T-cell (primary cell): ENCODE measurements around the gene L3MBTL3. TPM values are rescaled to one million over a fixed set of nuclear protein-coding genes. Genes with fewer than 3 reads are reported as not detected.
"Not testable (repeated sequence)": the region's sequence is repeated elsewhere in the genome, so short reads cannot be mapped to it uniquely, and the experiment has no call there.

Experiments
- ATAC-seq, 4 experiments: fragments of 200-7000 bp in 3 of 4; fragments of 150-1000 bp in 1 of 4; cut with Tn5 transposase; replicated peaks in 1 of 4; 1 replicate in 3 of 4; 2 replicates in 1 of 4; pipeline ENCODE4 v1.10.0; 2021; ENCODE audit warnings: moderate library complexity in 3 of 4, mild to moderate bottlenecking in 2 of 4, moderate number of reproducible peaks in 1 of 4
- CTCF ChIA-PET, 2 donors: fragments of 300-600 bp; sonication (Branson Sonifier 250); formaldehyde crosslinking; loops; one replicate each; lab custom pipeline; 2022; ENCODE audit warnings: antibody characterized with exemption in 2 of 2; lab: Charles Lee
- POLR2A ChIA-PET, 2 donors: fragments of 300-600 bp; sonication (Branson Sonifier 250); formaldehyde crosslinking; loops; one replicate each; lab custom pipeline; 2022; ENCODE audit warnings: antibody characterized with exemption in 2 of 2; lab: Charles Lee
- DNase-seq, 35 experiments: peaks; one replicate each; pipeline versions ENCODE4 v3.0.0 to v3.0.0-alpha.2; 2013 to 2023
- H3K27ac ChIP-seq: one replicate; pipeline ENCODE4 v1.5.1; 2013; ENCODE audit warnings: low read length
- H3K27me3 ChIP-seq, 2 experiments: replicated peaks in 1 of 2; 1 replicate in 1 of 2; 2 replicates in 1 of 2; pipeline versions ENCODE4 v1.6.1 to v1.7.0; 2013; ENCODE audit warnings: low read length in 1 of 2, mixed read lengths in 1 of 2; ENCODE audit not compliant: control insufficient read depth in 2 of 2, insufficient read depth in 2 of 2; ENCODE audit errors: extremely low read depth in 1 of 2
- H3K36me3 ChIP-seq, 2 donors: 1 replicate in 1 of 2; 2 replicates in 1 of 2; pipeline versions ENCODE4 v1.6.1 to v1.7.0; 2013; ENCODE audit warnings: low read length in 1 of 2; ENCODE audit not compliant: control insufficient read depth in 2 of 2, insufficient read depth in 1 of 2; ENCODE audit errors: extremely low read depth in 1 of 2
- H3K4me1 ChIP-seq, 2 experiments: 1 replicate in 1 of 2; 2 replicates in 1 of 2; pipeline versions ENCODE4 v1.6.1 to v1.7.0; 2013; ENCODE audit warnings: low read length in 2 of 2, mixed read lengths in 1 of 2; ENCODE audit not compliant: insufficient read depth in 2 of 2, control insufficient read depth in 1 of 2; ENCODE audit errors: extremely low read depth in 1 of 2
- H3K4me3 ChIP-seq, 2 donors: 1 replicate in 1 of 2; 2 replicates in 1 of 2; pipeline versions ENCODE4 v1.5.1 to v1.7.0; 2013; ENCODE audit warnings: mild to moderate bottlenecking in 2 of 2, low read length in 1 of 2, moderate library complexity in 1 of 2; ENCODE audit not compliant: control insufficient read depth in 1 of 2; ENCODE audit errors: extremely low read depth in 1 of 2
- H3K9me3 ChIP-seq: 2 replicates; pipeline ENCODE4 v1.7.0; 2013
- H3K27ac Mint-ChIP-seq, 2 donors: one replicate each; pipeline ENCODE4 v1.8.0; 2020 to 2021; ENCODE audit warnings: mild to moderate bottlenecking in 2 of 2, mixed read lengths in 2 of 2
- H3K27me3 Mint-ChIP-seq, 2 donors: one replicate each; pipeline ENCODE4 v1.8.0; 2021 to 2022; ENCODE audit warnings: mixed read lengths in 2 of 2
- H3K36me3 Mint-ChIP-seq: one replicate; pipeline ENCODE4 v1.8.0; 2021; ENCODE audit warnings: mixed read lengths
- H3K4me1 Mint-ChIP-seq, 3 donors: one replicate each; pipeline ENCODE4 v1.8.0; 2020 to 2022; ENCODE audit warnings: mixed read lengths in 3 of 3, mild to moderate bottlenecking in 1 of 3
- H3K4me3 Mint-ChIP-seq, 3 donors: one replicate each; pipeline ENCODE4 v1.8.0; 2020 to 2022; ENCODE audit warnings: mild to moderate bottlenecking in 3 of 3, mixed read lengths in 3 of 3, moderate library complexity in 3 of 3
- H3K9me3 Mint-ChIP-seq, 3 donors: one replicate each; pipeline ENCODE4 v1.8.0; 2020 to 2022; ENCODE audit warnings: mixed read lengths in 3 of 3
- WGBS: methylation state at CpG from one replicate; pipeline ENCODE4 v1.1.5; 2013; ENCODE audit warnings: missing lambda C conversion rate; ENCODE audit not compliant: insufficient coverage; 5-methylcytosine and 5-hydroxymethylcytosine counted together
- total RNA-seq, 35 experiments: library from RNA in 6 of 35; stranded (reverse) in 6 of 35; fragments of 120-200 nt in 1 of 35; gene quantifications; one replicate each; pipeline versions ENCODE4 v1.2.1 to v1.2.4 and lab custom pipeline; 2013 to 2026

The L3MBTL3 gene
- total RNA-seq, 5 donors from 2014 or later (not counting 1 experiment from before 2014, with no cell fraction given), result 22.5 to 52.8 (median 30.4) TPM

GRCh38 chr6:130167655-130168054 lies 149.3 kb downstream of the L3MBTL3 start:
- Histone ChIP-seq H3K27ac (no peak overlapping the region), H3K4me3 (no peak overlapping the region), H3K4me1 (no peaks in the 10 kb centered on the region), H3K9me3 (no peaks in the 10 kb centered on the region), H3K36me3 (peaks cover 8 to 22% of the 10 kb centered on the region in 2 donors), H3K27me3 (no peaks in the 10 kb centered on the region)
- peaks cover 4 to 19% (median 12%) of the 10 kb centered on the region in 3 donors for H3K4me1 Mint-ChIP-seq
- no peak for DNase-seq
- no peaks in the 10 kb centered on the region for H3K27me3 Mint-ChIP-seq
- peak overlapping the region in 1 of 2 donors; percentile 46 for H3K27ac Mint-ChIP-seq
- H3K9me3 Mint-ChIP-seq, result peaks cover 15 to 28% (median 18%) of the 10 kb centered on the region in 3 donors
- ATAC-seq, result no peak
- no peak overlapping the region for H3K4me3 Mint-ChIP-seq
- POLR2A ChIA-PET, result no interaction called here
- 100% methylated on average over 3 of the region's 5 CpGs for WGBS
- CTCF ChIA-PET, result no interaction called here
- H3K36me3 Mint-ChIP-seq, result peaks cover 50% of the 10 kb centered on the region

GRCh38 chr6:130170160-130170559 lies 151.8 kb downstream of the L3MBTL3 start:
- H3K4me3 Mint-ChIP-seq, H3K27me3 ChIP-seq, POLR2A ChIA-PET, H3K4me1 ChIP-seq, H3K9me3 ChIP-seq, CTCF ChIA-PET, DNase-seq, H3K27ac ChIP-seq, H3K27me3 Mint-ChIP-seq, H3K4me3 ChIP-seq, ATAC-seq: not testable (repeated sequence)
- WGBS, result no CpG with 5 or more reads among the region's 4 CpGs
- Mint-ChIP-seq H3K9me3 (peaks cover 18 to 29% (median 19%) of the 10 kb centered on the region in 3 donors), H3K27ac (peak overlapping the region in 1 of 2 donors; percentile 17), H3K4me1 (peaks cover 3 to 16% (median 11%) of the 10 kb centered on the region in 3 donors), H3K36me3 (peaks cover 60% of the 10 kb centered on the region)
- H3K36me3 ChIP-seq, result peaks cover 16 to 31% of the 10 kb centered on the region in 2 donors

GRCh38 chr6:130173377-130174004 lies 155.1 kb downstream of the L3MBTL3 start:
- POLR2A ChIA-PET, H3K4me3 Mint-ChIP-seq, H3K4me1 Mint-ChIP-seq, H3K4me3 ChIP-seq, H3K27me3 ChIP-seq, DNase-seq, ATAC-seq, H3K27ac ChIP-seq, H3K27ac Mint-ChIP-seq, H3K4me1 ChIP-seq, H3K9me3 ChIP-seq, H3K27me3 Mint-ChIP-seq, CTCF ChIA-PET: not testable (repeated sequence)
- Mint-ChIP-seq H3K36me3 (peaks cover 49% of the 10 kb centered on the region), H3K9me3 (peaks cover 18 to 29% (median 19%) of the 10 kb centered on the region in 3 donors)
- H3K36me3 ChIP-seq, result peaks cover 9 to 35% of the 10 kb centered on the region in 2 donors
- WGBS, result 89% methylated on average over 2 of the region's 4 CpGs

GRCh38 chr6:130176378-130176777 lies 158.0 kb downstream of the L3MBTL3 start:
- DNase-seq (no peak), ATAC-seq (no peak)
- H3K4me1 ChIP-seq, result peaks cover 0 to 4% of the 10 kb centered on the region in 2 experiments
- no peaks in the 10 kb centered on the region for H3K9me3 ChIP-seq
- no peak overlapping the region for H3K4me3 ChIP-seq
- WGBS, result 79% methylated on average over 1 of the region's 1 CpG
- Mint-ChIP-seq H3K27ac (no peak overlapping the region), H3K4me1 (peaks cover 3 to 6% (median 6%) of the 10 kb centered on the region in 3 donors), H3K27me3 (no peaks in the 10 kb centered on the region), H3K9me3 (peaks cover 13 to 17% (median 13%) of the 10 kb centered on the region in 3 donors), H3K36me3 (peaks cover 59% of the 10 kb centered on the region), H3K4me3 (no peak overlapping the region)
- peaks cover 15 to 51% of the 10 kb centered on the region in 2 donors for H3K36me3 ChIP-seq
- ChIA-PET POLR2A (no interaction called here), CTCF (no interaction called here)
- H3K27ac ChIP-seq, result no peak overlapping the region
- H3K27me3 ChIP-seq, result no peaks in the 10 kb centered on the region

- Histone ChIP-seq H3K36me3 (peaks cover 26 to 65% of the 10 kb centered on the region in 2 donors), H3K4me3 (no peak overlapping the region), H3K9me3 (no peaks in the 10 kb centered on the region), H3K27me3 (no peaks in the 10 kb centered on the region), H3K4me1 (peaks cover 4 to 12% of the 10 kb centered on the region in 2 experiments), H3K27ac (no peak overlapping the region)
- H3K36me3 Mint-ChIP-seq, result peaks cover 57% of the 10 kb centered on the region
- ATAC-seq (no peak), DNase-seq (no peak)
- H3K4me1 Mint-ChIP-seq, result peaks cover 13 to 17% (median 14%) of the 10 kb centered on the region in 3 donors
- no peaks in the 10 kb centered on the region for H3K9me3 Mint-ChIP-seq
- no peaks in the 10 kb centered on the region for H3K27me3 Mint-ChIP-seq
- H3K27ac Mint-ChIP-seq, result no peak overlapping the region
- H3K4me3 Mint-ChIP-seq, result no peak overlapping the region
- ChIA-PET POLR2A (interaction anchor here in 1 of 2 donors (0.6 kb wide), 1 partner anchor 104 kb away, joined by 4 read pairs; no protein-coding TSS in a partner anchor), CTCF (no interaction called here)
- WGBS, result no CpG with 5 or more reads among the region's 1 CpG
Measured at GRCh38 chr6:130178692-130179091, 160.3 kb downstream of the L3MBTL3 start.

- H3K27me3 Mint-ChIP-seq, result no peaks in the 10 kb centered on the region
- peaks cover 41 to 46% (median 46%) of the 10 kb centered on the region in 3 donors for H3K4me1 Mint-ChIP-seq
- H3K36me3 Mint-ChIP-seq, result peaks cover 50% of the 10 kb centered on the region
- Histone ChIP-seq H3K9me3 (no peaks in the 10 kb centered on the region), H3K36me3 (peaks cover 17 to 48% of the 10 kb centered on the region in 2 donors), H3K27me3 (no peaks in the 10 kb centered on the region), H3K4me1 (peaks cover 14 to 22% of the 10 kb centered on the region in 2 experiments), H3K27ac (peak overlapping the region; percentile 79), H3K4me3 (no peak overlapping the region)
- POLR2A ChIA-PET, result no interaction called here
- H3K9me3 Mint-ChIP-seq, result no peaks in the 10 kb centered on the region
- CTCF ChIA-PET, result interaction anchor here in 1 of 2 donors (1.0 kb wide), 1 partner anchor 40 kb away, joined by 4 read pairs; the partner anchor contains the start of gene SAMD3
- peak overlapping the region in 1 of 3 donors; percentile 56 for H3K4me3 Mint-ChIP-seq
- DNase-seq (no peak), ATAC-seq (no peak)
- H3K27ac Mint-ChIP-seq, result peak overlapping the region; percentile 39 to 71
Measured at GRCh38 chr6:130182466-130182865, 164.1 kb downstream of the L3MBTL3 start.
